Liver (tissue), 9 donors: ENCODE measurements around the gene HOOK2. TPM values are rescaled to one million over a fixed set of nuclear protein-coding genes. Genes with fewer than 3 reads are reported as not detected.
A peak's percentile ranks its signal among the peaks of the same experiment; 100 is the strongest.

Source experiments
- DNase-seq: peaks from one replicate; pipeline ENCODE4 v3.0.0-alpha.2; 2017; ENCODE audit warnings: low spot score
- H3K27ac ChIP-seq, 2 donors: one replicate each; pipeline ENCODE4 v1.7.0; 2013; ENCODE audit warnings: inconsistent platforms in 2 of 2, low read length in 2 of 2, control low read depth in 1 of 2, low read depth in 1 of 2, mild to moderate bottlenecking in 1 of 2
- H3K27me3 ChIP-seq, 4 donors: one replicate each; pipeline versions ENCODE4 v1.6.1 to v1.7.0; 2013; ENCODE audit warnings: low read length in 3 of 4, inconsistent platforms in 1 of 4, mild to moderate bottlenecking in 1 of 4, moderate library complexity in 1 of 4; ENCODE audit not compliant: control insufficient read depth in 4 of 4, insufficient read depth in 4 of 4
- H3K36me3 ChIP-seq, 4 donors: one replicate each; pipeline versions ENCODE4 v1.6.1 to v1.7.0; 2013; ENCODE audit warnings: low read length in 3 of 4, mild to moderate bottlenecking in 3 of 4, low read depth in 1 of 4, moderate library complexity in 1 of 4; ENCODE audit not compliant: control insufficient read depth in 4 of 4, insufficient read depth in 3 of 4
- H3K4me1 ChIP-seq, 4 donors: one replicate each; pipeline versions ENCODE4 v1.6.1 to v1.7.0; 2013; ENCODE audit warnings: low read length in 3 of 4, mild to moderate bottlenecking in 3 of 4, moderate library complexity in 1 of 4; ENCODE audit not compliant: control insufficient read depth in 4 of 4, insufficient read depth in 4 of 4
- H3K4me3 ChIP-seq, 3 donors: one replicate each; pipeline versions ENCODE4 v1.6.1 to v1.7.0; 2013; ENCODE audit warnings: low read length in 3 of 3, control low read depth in 1 of 3, low read depth in 1 of 3, mild to moderate bottlenecking in 1 of 3
- H3K9ac ChIP-seq, 2 donors: one replicate each; pipeline ENCODE4 v1.7.0; 2013; ENCODE audit warnings: low read length in 2 of 2, mild to moderate bottlenecking in 2 of 2, moderate library complexity in 2 of 2, control low read depth in 1 of 2, low read depth in 1 of 2
- H3K9me3 ChIP-seq, 4 donors: one replicate each; pipeline versions ENCODE4 v1.6.1 to v1.7.0; 2013; ENCODE audit warnings: low read length in 3 of 4; ENCODE audit not compliant: control insufficient read depth in 4 of 4
- EGR1 ChIP-seq, 2 donors: IDR thresholded peaks; 2 replicates each; pipeline ENCODE4 v1.6.1; 2016 to 2018; ENCODE audit warnings: antibody characterized with exemption in 2 of 2, low read depth in 2 of 2
- FOXA1 ChIP-seq: IDR thresholded peaks from 2 replicates; pipeline ENCODE4 v1.6.1; 2016; ENCODE audit warnings: antibody characterized with exemption
- FOXA2 ChIP-seq: IDR thresholded peaks from 2 replicates; pipeline ENCODE4 v1.6.1; 2016; ENCODE audit warnings: antibody characterized with exemption
- GABPA ChIP-seq, 2 donors: IDR thresholded peaks in 1 of 2; conservative IDR thresholded peaks in 1 of 2; 2 replicates each; pipeline ENCODE4 v1.6.1; 2016; ENCODE audit warnings: antibody characterized with exemption in 2 of 2, mild to moderate bottlenecking in 1 of 2, moderate library complexity in 1 of 2
- HNF4A ChIP-seq, 2 donors: conservative IDR thresholded peaks; 2 replicates each; pipeline ENCODE4 v1.6.1; 2016; ENCODE audit warnings: antibody characterized with exemption in 2 of 2, mild to moderate bottlenecking in 2 of 2
- HNF4G ChIP-seq: IDR thresholded peaks from 2 replicates; pipeline ENCODE4 v1.6.1; 2016; ENCODE audit warnings: antibody characterized with exemption
- JUND ChIP-seq, 2 donors: IDR thresholded peaks; 2 replicates each; pipeline ENCODE4 v1.6.1; 2016; ENCODE audit warnings: antibody characterized with exemption in 2 of 2
- NR2F2 ChIP-seq: IDR thresholded peaks from 2 replicates; pipeline ENCODE4 v1.6.1; 2016; ENCODE audit warnings: antibody characterized with exemption
- RAD21 ChIP-seq, 2 donors: IDR thresholded peaks; 2 replicates each; pipeline ENCODE4 v1.6.1; 2016; ENCODE audit warnings: antibody characterized with exemption in 2 of 2, mild to moderate bottlenecking in 2 of 2
- RXRA ChIP-seq, 2 donors: IDR thresholded peaks; 2 replicates each; pipeline ENCODE4 v1.6.1; 2017 to 2018; ENCODE audit warnings: antibody characterized with exemption in 2 of 2, mild to moderate bottlenecking in 1 of 2
- SP1 ChIP-seq: IDR thresholded peaks from 2 replicates; pipeline ENCODE4 v1.6.1; 2018; ENCODE audit warnings: antibody characterized with exemption, mild to moderate bottlenecking
- TAF1 ChIP-seq: conservative IDR thresholded peaks from 2 replicates; pipeline ENCODE4 v1.6.1; 2016; ENCODE audit warnings: antibody characterized with exemption, mild to moderate bottlenecking
- YY1 ChIP-seq: IDR thresholded peaks from 2 replicates; pipeline ENCODE4 v1.6.1; 2016; ENCODE audit warnings: antibody characterized with exemption, mild to moderate bottlenecking
- WGBS: extraction: QIAGEN DNeasy Blood & Tissue Kit; methylation state at CpG from one replicate; pipeline ENCODE4 v1.1.7; 2013; 5-methylcytosine and 5-hydroxymethylcytosine counted together
- polyA plus RNA-seq, 2 donors: library from polyadenylated mRNA; stranded (reverse) in 1 of 2; unstranded in 1 of 2; fragments of 200-250 nt in 1 of 2; fragments of >200 nt in 1 of 2; fragmentation: Nextera tagmentation in 1 of 2; extraction: Ambion mirVana in 1 of 2; gene quantifications; one replicate each; pipeline versions ENCODE4 v1.2.1 to v1.2.3, GENCODE V29; 2013 to 2015
- total RNA-seq, 2 donors: library from RNA; depleted of rRNA; stranded (reverse); fragments of >200 nt; gene quantifications; one replicate each; pipeline ENCODE4 v1.2.3, GENCODE V29; 2014
- TF ChIP-seq, protein P1 (sequence below): IDR thresholded peaks from 2 replicates; pipeline ENCODE4 v1.6.1; 2016; ENCODE audit warnings: antibody characterized with exemption
- TF ChIP-seq, protein P2 (sequence below): IDR thresholded peaks from 2 replicates; pipeline ENCODE4 v1.6.1; 2016; ENCODE audit warnings: antibody characterized with exemption
- TF ChIP-seq, protein P3 (sequence below): IDR thresholded peaks from 2 replicates; pipeline ENCODE4 v1.6.1; 2016; ENCODE audit warnings: antibody characterized with exemption
- TF ChIP-seq, protein P4 (sequence below): IDR thresholded peaks from 2 replicates; pipeline ENCODE4 v1.6.1; 2016; ENCODE audit warnings: antibody characterized with exemption, mild to moderate bottlenecking
- TF ChIP-seq, protein P5 (sequence below): fragments of 150-350 bp; IDR thresholded peaks from 2 replicates; pipeline ENCODE4 v1.5.1; 2017; ENCODE audit warnings: improper control_type of control experiment, low read depth, low read length; ENCODE audit not compliant: missing input control
- donor health status: healthy.
- donor health status: healthy.
- donor health status: healthy.
- donor health status: healthy.
- donor health status: healthy.

Gene HOOK2
- total and polyA plus RNA-seq, 4 donors = 11.3 to 36.4 (median 15.0) TPM

DNA sequence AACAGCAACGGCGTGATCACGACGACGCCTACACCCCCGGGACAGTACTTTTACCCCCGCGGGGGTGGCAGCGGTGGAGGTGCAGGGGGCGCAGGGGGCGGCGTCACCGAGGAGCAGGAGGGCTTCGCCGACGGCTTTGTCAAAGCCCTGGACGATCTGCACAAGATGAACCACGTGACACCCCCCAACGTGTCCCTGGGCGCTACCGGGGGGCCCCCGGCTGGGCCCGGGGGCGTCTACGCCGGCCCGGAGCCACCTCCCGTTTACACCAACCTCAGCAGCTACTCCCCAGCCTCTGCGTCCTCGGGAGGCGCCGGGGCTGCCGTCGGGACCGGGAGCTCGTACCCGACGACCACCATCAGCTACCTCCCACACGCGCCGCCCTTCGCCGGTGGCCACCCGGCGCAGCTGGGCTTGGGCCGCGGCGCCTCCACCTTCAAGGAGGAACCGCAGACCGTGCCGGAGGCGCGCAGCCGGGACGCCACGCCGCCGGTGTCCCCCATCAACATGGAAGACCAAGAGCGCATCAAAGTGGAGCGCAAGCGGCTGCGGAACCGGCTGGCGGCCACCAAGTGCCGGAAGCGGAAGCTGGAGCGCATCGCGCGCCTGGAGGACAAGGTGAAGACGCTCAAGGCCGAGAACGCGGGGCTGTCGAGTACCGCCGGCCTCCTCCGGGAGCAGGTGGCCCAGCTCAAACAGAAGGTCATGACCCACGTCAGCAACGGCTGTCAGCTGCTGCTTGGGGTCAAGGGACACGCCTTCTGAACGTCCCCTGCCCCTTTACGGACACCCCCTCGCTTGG is 16.9 kb upstream of the HOOK2 start:
- Histone ChIP-seq H3K36me3 (peaks cover 0 to 3% (median 0%) of the 10 kb centered on the region in 4 donors), H3K9ac (peak overlapping the region; percentile 98 to 100), H3K4me1 (peaks cover 2 to 40% (median 27%) of the 10 kb centered on the region in 4 donors), H3K27ac (peak overlapping the region; percentile 98 to 99), H3K4me3 (peak overlapping the region; percentile 83 to 99 (median 98)), H3K9me3 (no peaks in the 10 kb centered on the region), H3K27me3 (no peaks in the 10 kb centered on the region)
- peak; percentile 68 for DNase-seq
- WGBS = under 1% methylated on average over 84 of the region's 84 CpGs
- TF ChIP-seq, protein P1, sequence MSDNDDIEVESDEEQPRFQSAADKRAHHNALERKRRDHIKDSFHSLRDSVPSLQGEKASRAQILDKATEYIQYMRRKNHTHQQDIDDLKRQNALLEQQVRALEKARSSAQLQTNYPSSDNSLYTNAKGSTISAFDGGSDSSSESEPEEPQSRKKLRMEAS = peak; percentile 43
- TF ChIP-seq, protein P2, sequence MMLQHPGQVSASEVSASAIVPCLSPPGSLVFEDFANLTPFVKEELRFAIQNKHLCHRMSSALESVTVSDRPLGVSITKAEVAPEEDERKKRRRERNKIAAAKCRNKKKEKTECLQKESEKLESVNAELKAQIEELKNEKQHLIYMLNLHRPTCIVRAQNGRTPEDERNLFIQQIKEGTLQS = no peak
- TF ChIP-seq HNF4G (no peak), GABPA (IDR thresholded peaks at IDR 0.05 in 1 of 2, conservative IDR thresholded peaks at IDR 0.05 in 1 of 2) (peak in 1 of 2 donors; percentile 70), TAF1 (no peak), NR2F2 (peak; percentile 83), JUND (IDR thresholded peaks at IDR 0.05) (no peak), SP1 (no peak), RXRA (IDR thresholded peaks at IDR 0.05) (peak; percentile 51 to 71), YY1 (peak; percentile 15), HNF4A (conservative IDR thresholded peaks at IDR 0.05) (no peak), EGR1 (IDR thresholded peaks at IDR 0.05; ENCODE audit: low read depth in 2 of 2) (peak in 1 of 2 donors; percentile 11), FOXA1 (no peak)
- TF ChIP-seq, protein P3, sequence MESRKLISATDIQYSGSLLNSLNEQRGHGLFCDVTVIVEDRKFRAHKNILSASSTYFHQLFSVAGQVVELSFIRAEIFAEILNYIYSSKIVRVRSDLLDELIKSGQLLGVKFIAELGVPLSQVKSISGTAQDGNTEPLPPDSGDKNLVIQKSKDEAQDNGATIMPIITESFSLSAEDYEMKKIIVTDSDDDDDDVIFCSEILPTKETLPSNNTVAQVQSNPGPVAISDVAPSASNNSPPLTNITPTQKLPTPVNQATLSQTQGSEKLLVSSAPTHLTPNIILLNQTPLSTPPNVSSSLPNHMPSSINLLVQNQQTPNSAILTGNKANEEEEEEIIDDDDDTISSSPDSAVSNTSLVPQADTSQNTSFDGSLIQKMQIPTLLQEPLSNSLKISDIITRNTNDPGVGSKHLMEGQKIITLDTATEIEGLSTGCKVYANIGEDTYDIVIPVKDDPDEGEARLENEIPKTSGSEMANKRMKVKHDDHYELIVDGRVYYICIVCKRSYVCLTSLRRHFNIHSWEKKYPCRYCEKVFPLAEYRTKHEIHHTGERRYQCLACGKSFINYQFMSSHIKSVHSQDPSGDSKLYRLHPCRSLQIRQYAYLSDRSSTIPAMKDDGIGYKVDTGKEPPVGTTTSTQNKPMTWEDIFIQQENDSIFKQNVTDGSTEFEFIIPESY = no peak
- TF ChIP-seq, protein P4, sequence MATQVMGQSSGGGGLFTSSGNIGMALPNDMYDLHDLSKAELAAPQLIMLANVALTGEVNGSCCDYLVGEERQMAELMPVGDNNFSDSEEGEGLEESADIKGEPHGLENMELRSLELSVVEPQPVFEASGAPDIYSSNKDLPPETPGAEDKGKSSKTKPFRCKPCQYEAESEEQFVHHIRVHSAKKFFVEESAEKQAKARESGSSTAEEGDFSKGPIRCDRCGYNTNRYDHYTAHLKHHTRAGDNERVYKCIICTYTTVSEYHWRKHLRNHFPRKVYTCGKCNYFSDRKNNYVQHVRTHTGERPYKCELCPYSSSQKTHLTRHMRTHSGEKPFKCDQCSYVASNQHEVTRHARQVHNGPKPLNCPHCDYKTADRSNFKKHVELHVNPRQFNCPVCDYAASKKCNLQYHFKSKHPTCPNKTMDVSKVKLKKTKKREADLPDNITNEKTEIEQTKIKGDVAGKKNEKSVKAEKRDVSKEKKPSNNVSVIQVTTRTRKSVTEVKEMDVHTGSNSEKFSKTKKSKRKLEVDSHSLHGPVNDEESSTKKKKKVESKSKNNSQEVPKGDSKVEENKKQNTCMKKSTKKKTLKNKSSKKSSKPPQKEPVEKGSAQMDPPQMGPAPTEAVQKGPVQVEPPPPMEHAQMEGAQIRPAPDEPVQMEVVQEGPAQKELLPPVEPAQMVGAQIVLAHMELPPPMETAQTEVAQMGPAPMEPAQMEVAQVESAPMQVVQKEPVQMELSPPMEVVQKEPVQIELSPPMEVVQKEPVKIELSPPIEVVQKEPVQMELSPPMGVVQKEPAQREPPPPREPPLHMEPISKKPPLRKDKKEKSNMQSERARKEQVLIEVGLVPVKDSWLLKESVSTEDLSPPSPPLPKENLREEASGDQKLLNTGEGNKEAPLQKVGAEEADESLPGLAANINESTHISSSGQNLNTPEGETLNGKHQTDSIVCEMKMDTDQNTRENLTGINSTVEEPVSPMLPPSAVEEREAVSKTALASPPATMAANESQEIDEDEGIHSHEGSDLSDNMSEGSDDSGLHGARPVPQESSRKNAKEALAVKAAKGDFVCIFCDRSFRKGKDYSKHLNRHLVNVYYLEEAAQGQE = no peak

DNA sequence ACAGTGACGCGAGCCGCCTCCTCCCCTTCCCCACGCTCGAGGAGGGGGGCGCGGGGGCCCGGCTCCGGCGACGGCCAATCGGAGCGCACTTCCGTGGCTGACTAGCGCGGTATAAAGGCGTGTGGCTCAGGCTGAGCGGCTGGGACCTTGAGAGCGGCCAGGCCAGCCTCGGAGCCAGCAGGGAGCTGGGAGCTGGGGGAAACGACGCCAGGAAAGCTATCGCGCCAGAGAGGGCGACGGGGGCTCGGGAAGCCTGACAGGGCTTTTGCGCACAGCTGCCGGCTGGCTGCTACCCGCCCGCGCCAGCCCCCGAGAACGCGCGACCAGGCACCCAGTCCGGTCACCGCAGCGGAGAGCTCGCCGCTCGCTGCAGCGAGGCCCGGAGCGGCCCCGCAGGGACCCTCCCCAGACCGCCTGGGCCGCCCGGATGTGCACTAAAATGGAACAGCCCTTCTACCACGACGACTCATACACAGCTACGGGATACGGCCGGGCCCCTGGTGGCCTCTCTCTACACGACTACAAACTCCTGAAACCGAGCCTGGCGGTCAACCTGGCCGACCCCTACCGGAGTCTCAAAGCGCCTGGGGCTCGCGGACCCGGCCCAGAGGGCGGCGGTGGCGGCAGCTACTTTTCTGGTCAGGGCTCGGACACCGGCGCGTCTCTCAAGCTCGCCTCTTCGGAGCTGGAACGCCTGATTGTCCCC is 16.1 kb upstream of the HOOK2 start, which contains the start of gene JUNB:
Gene JUNB, plus strand, starts transcription at position 142 of the 706 bp plus-strand sequence. Its CDS starts 286 bp downstream, at position 428.
- Histone ChIP-seq H3K4me1 (peaks cover 3 to 36% (median 26%) of the 10 kb centered on the region in 4 donors), H3K27ac (peak within 1 kb of the TSS; percentile 98 to 99), H3K4me3 (peak within 1 kb of the TSS; percentile 83 to 99 (median 98)), H3K36me3 (no peaks in the 10 kb centered on the region), H3K9me3 (no peaks in the 10 kb centered on the region), H3K27me3 (no peaks in the 10 kb centered on the region), H3K9ac (peak within 1 kb of the TSS; percentile 98 to 100)
- peak; percentile 97 for DNase-seq
- WGBS = under 1% methylated on average over 73 of the region's 73 CpGs
- TF ChIP-seq TAF1 (peak; percentile 99), RXRA (IDR thresholded peaks at IDR 0.05) (no peak), NR2F2 (no peak), EGR1 (IDR thresholded peaks at IDR 0.05; ENCODE audit: low read depth in 2 of 2) (peak; percentile 69 to 86), HNF4G (no peak), RAD21 (IDR thresholded peaks at IDR 0.05) (peak in 1 of 2 donors; percentile 36), HNF4A (conservative IDR thresholded peaks at IDR 0.05) (no peak), GABPA (IDR thresholded peaks at IDR 0.05 in 1 of 2, conservative IDR thresholded peaks at IDR 0.05 in 1 of 2) (peak in 1 of 2 donors; percentile 73), YY1 (peak; percentile 84), FOXA1 (no peak), JUND (IDR thresholded peaks at IDR 0.05) (peak in 1 of 2 donors; percentile 37), SP1 (peak; percentile 97), FOXA2 (peak; percentile 92)
- TF ChIP-seq, protein P5, sequence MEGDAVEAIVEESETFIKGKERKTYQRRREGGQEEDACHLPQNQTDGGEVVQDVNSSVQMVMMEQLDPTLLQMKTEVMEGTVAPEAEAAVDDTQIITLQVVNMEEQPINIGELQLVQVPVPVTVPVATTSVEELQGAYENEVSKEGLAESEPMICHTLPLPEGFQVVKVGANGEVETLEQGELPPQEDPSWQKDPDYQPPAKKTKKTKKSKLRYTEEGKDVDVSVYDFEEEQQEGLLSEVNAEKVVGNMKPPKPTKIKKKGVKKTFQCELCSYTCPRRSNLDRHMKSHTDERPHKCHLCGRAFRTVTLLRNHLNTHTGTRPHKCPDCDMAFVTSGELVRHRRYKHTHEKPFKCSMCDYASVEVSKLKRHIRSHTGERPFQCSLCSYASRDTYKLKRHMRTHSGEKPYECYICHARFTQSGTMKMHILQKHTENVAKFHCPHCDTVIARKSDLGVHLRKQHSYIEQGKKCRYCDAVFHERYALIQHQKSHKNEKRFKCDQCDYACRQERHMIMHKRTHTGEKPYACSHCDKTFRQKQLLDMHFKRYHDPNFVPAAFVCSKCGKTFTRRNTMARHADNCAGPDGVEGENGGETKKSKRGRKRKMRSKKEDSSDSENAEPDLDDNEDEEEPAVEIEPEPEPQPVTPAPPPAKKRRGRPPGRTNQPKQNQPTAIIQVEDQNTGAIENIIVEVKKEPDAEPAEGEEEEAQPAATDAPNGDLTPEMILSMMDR = no peak
- TF ChIP-seq, protein P3 = no peak
